ENCODE data around the gene OSCAR. TPM values are rescaled to one million over a fixed set of nuclear protein-coding genes. Genes with fewer than 3 reads are reported as not detected.

OSCAR gene
- polyA plus RNA-seq, 1 experiment = 0.29 TPM

DNA sequence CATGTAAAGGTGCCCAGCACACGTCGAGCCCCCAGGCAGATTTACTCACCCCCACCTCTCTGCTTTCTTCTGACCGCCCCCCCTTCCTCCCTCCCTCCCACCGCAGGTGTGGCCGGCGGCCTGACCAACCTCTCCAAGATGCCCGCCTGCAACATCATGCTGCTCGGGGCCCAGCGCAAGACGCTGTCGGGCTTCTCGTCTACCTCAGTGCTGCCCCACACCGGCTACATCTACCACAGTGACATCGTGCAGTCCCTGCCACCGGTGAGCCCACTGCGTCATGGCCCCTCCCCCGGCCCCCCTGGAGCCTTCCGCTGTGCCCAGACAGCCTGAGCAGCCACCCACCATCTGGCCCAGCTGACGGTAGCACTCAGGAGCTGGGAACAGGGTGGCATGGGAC lies 23.8 kb upstream of the OSCAR start:
- ChIA-PET CTCF (no interaction called here), POLR2A (interaction anchor here (1.4 kb wide), 1 partner anchor 13 kb away, joined by 3 read pairs; the partner anchor contains the start of gene CNOT3)
- no peak for TF ChIP-seq CTCF (IDR thresholded peaks at IDR 0.05; ENCODE audit: low read depth, low read length)
- H3K27me3 ChIP-seq (ENCODE audit: control insufficient read depth, insufficient read depth, low read length) = no peaks in the 10 kb centered on the region
- no peak overlapping the region for H3K27ac ChIP-seq (ENCODE audit: low read depth, low read length)
- DNase-seq (ENCODE audit: low read depth, low spot score) = no peak
- no peak overlapping the region for H3K4me3 ChIP-seq (ENCODE audit: low read depth, low read length)
- H3K9me3 ChIP-seq (ENCODE audit: control insufficient read depth, insufficient read depth, low read length) = no peaks in the 10 kb centered on the region; the same call in 1 of the 2 replicates

DNA sequence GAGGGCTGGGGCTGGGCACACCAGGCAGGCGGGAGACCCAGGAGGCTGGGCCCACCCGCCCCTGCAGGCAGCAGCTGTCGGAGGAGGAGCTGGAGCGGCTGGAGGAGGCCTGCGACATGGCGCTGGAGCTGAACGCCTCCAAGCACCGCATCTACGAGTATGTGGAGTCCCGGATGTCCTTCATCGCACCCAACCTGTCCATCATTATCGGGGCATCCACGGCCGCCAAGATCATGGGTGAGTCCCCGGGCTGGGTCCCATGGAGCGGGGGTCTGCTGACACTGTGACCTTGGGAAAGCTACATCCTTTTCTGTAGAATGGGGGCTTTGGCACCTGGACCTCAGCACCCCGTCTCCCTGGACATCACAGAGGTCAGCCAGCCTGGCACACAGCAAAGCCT lies 23.1 kb upstream of the OSCAR start:
- POLR2A ChIA-PET = interaction anchor here (0.7 to 1.4 kb wide), 2 partner anchors 14 to 27 kb away, joined by 3 read pairs; partner anchors contain the start of gene CNOT3

DNA sequence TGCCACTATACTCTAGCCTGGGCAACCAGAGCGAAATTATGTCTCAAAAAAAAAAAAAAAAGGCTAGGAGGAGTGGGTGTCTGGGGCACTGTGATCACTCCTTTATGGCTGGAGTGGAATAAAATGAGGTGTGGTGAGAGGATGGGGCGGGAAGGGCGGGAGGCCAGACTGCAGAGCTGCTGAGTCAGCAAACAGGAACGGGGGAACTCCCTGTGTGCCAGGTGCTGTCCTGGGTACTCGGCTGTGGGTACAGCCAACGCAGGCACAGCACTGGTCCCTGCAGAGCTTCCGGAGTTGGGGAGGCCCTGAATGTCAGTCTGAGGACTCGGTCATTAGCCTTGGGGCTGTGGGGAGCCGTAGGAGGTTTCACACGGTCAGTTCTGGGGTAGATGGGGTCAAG lies 20.7 kb upstream of the OSCAR start:
- TF ChIP-seq CTCF (IDR thresholded peaks at IDR 0.05; ENCODE audit: low read depth, low read length) = no peak
- H3K27ac ChIP-seq (ENCODE audit: low read depth, low read length) = no peak overlapping the region
- H3K27me3 ChIP-seq (ENCODE audit: control insufficient read depth, insufficient read depth, low read length) = no peaks in the 10 kb centered on the region
- ChIA-PET POLR2A (interaction anchor here (0.6 kb wide), 1 partner anchor 37 kb away, joined by 4 read pairs; no protein-coding TSS in a partner anchor), CTCF (no interaction called here)
- no peaks in the 10 kb centered on the region; the same call in 1 of the 2 replicates for H3K9me3 ChIP-seq (ENCODE audit: control insufficient read depth, insufficient read depth, low read length)
- no peak overlapping the region for H3K4me3 ChIP-seq (ENCODE audit: low read depth, low read length)
- DNase-seq (ENCODE audit: low read depth, low spot score) = no peak

More for the DNA sequence above, 23.1 kb upstream of the OSCAR start:
- H3K27ac ChIP-seq (ENCODE audit: low read depth, low read length) = no peak overlapping the region
- H3K4me3 ChIP-seq (ENCODE audit: low read depth, low read length) = no peak overlapping the region
- H3K9me3 ChIP-seq (ENCODE audit: control insufficient read depth, insufficient read depth, low read length) = no peaks in the 10 kb centered on the region; the same call in 1 of the 2 replicates
- TF ChIP-seq CTCF (IDR thresholded peaks at IDR 0.05; ENCODE audit: low read depth, low read length) = no peak
- no peaks in the 10 kb centered on the region for H3K27me3 ChIP-seq (ENCODE audit: control insufficient read depth, insufficient read depth, low read length)
- no peak for DNase-seq (ENCODE audit: low read depth, low spot score)
- CTCF ChIA-PET = no interaction called here

DNA sequence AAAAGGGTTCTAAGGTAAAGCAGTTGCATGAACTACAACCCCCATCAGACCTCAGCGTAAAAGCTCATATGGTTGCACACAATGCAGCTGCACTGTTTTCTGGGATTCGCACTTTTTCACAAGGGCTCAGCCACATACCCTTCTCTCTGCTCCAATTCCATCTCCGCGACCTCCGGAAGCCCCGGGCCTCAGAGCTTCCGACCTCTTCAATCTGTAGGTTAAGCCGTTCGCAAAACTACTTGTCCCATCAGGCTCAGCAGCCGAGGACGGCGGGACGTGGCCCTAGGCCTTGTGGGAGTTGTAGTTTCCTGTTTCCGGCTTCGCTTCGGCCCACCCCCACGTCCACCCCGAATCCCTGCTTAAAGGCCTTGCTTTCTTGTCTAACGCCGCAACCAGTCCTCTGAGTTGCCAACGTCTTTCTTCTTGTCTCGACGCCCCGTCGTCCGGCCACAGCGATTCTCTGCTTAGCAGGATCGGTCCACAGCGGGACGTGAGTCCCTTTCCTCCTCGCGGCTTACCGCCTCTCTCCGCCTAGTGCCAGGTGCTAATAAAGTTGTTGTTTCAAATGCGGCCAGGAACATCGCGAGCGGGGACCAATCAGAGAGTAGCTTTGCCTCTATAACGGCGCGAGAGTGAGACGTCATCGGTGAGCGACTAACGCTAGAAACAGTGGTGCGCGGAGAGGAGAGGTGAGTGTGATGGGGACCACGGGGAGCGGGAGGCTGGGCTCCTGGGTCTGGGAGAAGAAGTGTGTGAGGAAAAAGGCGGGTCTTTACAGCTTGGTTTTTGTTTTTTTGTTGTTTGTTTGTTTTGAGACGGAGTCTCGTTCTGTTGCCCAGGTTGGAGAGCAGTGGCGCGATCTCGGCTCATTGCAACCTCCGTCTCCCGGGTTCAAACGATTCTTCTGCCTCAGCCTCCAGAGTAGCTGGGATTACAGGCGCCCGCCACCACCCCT lies 14.8 kb upstream of the OSCAR start, which contains the start of the genes PRPF31 and TFPT:
PRPF31 (plus strand) TSS at position 646 of the 955 bp plus-strand sequence. CDS start 2,525 bp downstream, outside the sequence.
TFPT (minus strand) TSS at position 549 of the 955 bp plus-strand sequence; CDS start at position 161, 388 bp downstream.
- POLR2A ChIA-PET = interaction anchor here (0.5 to 2.4 kb wide), 10 partner anchors 9 to 333 kb away, joined by 3 to 16 read pairs (median 6); partner anchors contain the start of genes CNOT3, LENG1, LENG8 and MYADM
- peak; percentile 93 for DNase-seq (ENCODE audit: low read depth, low spot score)
- H3K27ac ChIP-seq (ENCODE audit: low read depth, low read length) = peak within 1 kb of the TSS; percentile 75
- no peaks in the 10 kb centered on the region for H3K9me3 ChIP-seq (ENCODE audit: control insufficient read depth, insufficient read depth, low read length)
- H3K27me3 ChIP-seq (ENCODE audit: control insufficient read depth, insufficient read depth, low read length) = no peaks in the 10 kb centered on the region
- TF ChIP-seq CTCF (IDR thresholded peaks at IDR 0.05; ENCODE audit: low read depth, low read length) = no peak
- CTCF ChIA-PET = interaction anchor here (1.1 kb wide), 1 partner anchor 92 kb away, joined by 3 read pairs; no protein-coding TSS in a partner anchor
- peak within 1 kb of the TSS; percentile 73 for H3K4me3 ChIP-seq (ENCODE audit: low read depth, low read length)

Measured in AG04450 (cell line).